ENCODE data around the gene CASK. TPM values are rescaled to one million over a fixed set of nuclear protein-coding genes. Genes with fewer than 3 reads are reported as not detected.
"Not testable (repeated sequence)": the region's sequence is repeated elsewhere in the genome, so short reads cannot be mapped to it uniquely, and the experiment has no call there.

Gene CASK
- total RNA-seq, 1 donor from 2014 or later = 43.0 TPM

GRCh38 chrX:41616935-41617334 lies 306.4 kb downstream of the CASK start:
- no peaks in the 10 kb centered on the region for H3K36me3 Mint-ChIP-seq (ENCODE audit: unreplicated experiment)
- H3K27me3 Mint-ChIP-seq (ENCODE audit: unreplicated experiment) = no peaks in the 10 kb centered on the region
- no peak overlapping the region for H3K27ac Mint-ChIP-seq (ENCODE audit: unreplicated experiment)
- no peaks in the 10 kb centered on the region for H3K9me3 Mint-ChIP-seq (ENCODE audit: unreplicated experiment)
- DNase-seq (ENCODE audit: extremely low spot score, unreplicated experiment) = no peak
- H3K4me3 Mint-ChIP-seq (ENCODE audit: unreplicated experiment) = no peak overlapping the region
- no peak for TF ChIP-seq CTCF (IDR thresholded peaks at IDR 0.05)
- H3K4me1 Mint-ChIP-seq (ENCODE audit: unreplicated experiment) = peaks cover 15% of the 10 kb centered on the region

GRCh38 chrX:41616255-41616654 lies 307.1 kb downstream of the CASK start:
- H3K4me1 Mint-ChIP-seq (ENCODE audit: unreplicated experiment) = peaks cover 14% of the 10 kb centered on the region
- DNase-seq (ENCODE audit: extremely low spot score, unreplicated experiment) = no peak
- no peak for TF ChIP-seq CTCF (IDR thresholded peaks at IDR 0.05)
- no peak overlapping the region for H3K4me3 Mint-ChIP-seq (ENCODE audit: unreplicated experiment)
- H3K27ac Mint-ChIP-seq (ENCODE audit: unreplicated experiment) = no peak overlapping the region
- H3K9me3 Mint-ChIP-seq (ENCODE audit: unreplicated experiment) = no peaks in the 10 kb centered on the region
- H3K27me3 Mint-ChIP-seq (ENCODE audit: unreplicated experiment) = no peaks in the 10 kb centered on the region
- H3K36me3 Mint-ChIP-seq (ENCODE audit: unreplicated experiment) = no peaks in the 10 kb centered on the region

DNA sequence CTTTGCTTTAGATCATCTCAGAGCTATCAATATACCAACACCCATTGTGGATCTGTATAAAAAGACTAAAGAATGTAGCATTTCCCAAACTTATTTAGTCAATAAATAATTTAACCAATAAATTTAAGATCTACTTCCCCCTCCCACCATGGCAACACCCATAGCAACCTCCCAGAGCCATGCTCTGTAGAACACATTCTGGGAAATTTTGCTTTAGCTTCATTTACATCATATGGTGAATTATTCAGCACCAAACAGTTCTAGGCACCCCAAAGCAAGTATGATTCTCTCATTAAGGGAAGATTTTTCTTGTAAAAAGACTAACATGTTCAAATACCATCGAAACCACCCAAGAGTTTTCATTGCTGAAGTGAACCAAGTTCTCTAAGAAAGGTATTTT lies 315.1 kb downstream of the CASK start:
- no peaks in the 10 kb centered on the region for H3K27me3 Mint-ChIP-seq (ENCODE audit: unreplicated experiment)

GRCh38 chrX:41607264-41607832 lies 316.0 kb downstream of the CASK start:
- H3K4me3 Mint-ChIP-seq (ENCODE audit: unreplicated experiment) = no peak overlapping the region
- no peaks in the 10 kb centered on the region for H3K36me3 Mint-ChIP-seq (ENCODE audit: unreplicated experiment)
- DNase-seq (ENCODE audit: extremely low spot score, unreplicated experiment) = no peak
- H3K4me1 Mint-ChIP-seq (ENCODE audit: unreplicated experiment) = peaks cover 18% of the 10 kb centered on the region
- no peak for TF ChIP-seq CTCF (IDR thresholded peaks at IDR 0.05)
- no peaks in the 10 kb centered on the region for H3K27me3 Mint-ChIP-seq (ENCODE audit: unreplicated experiment)
- H3K9me3 Mint-ChIP-seq (ENCODE audit: unreplicated experiment) = no peaks in the 10 kb centered on the region
- H3K27ac Mint-ChIP-seq (ENCODE audit: unreplicated experiment) = no peak overlapping the region

More for the DNA sequence above, 315.1 kb downstream of the CASK start:
- DNase-seq (ENCODE audit: extremely low spot score, unreplicated experiment) = no peak
- no peaks in the 10 kb centered on the region for H3K36me3 Mint-ChIP-seq (ENCODE audit: unreplicated experiment)
- H3K4me1 Mint-ChIP-seq (ENCODE audit: unreplicated experiment) = peaks cover 11% of the 10 kb centered on the region
- H3K27ac Mint-ChIP-seq (ENCODE audit: unreplicated experiment) = no peak overlapping the region
- no peaks in the 10 kb centered on the region for H3K9me3 Mint-ChIP-seq (ENCODE audit: unreplicated experiment)
- TF ChIP-seq CTCF (IDR thresholded peaks at IDR 0.05) = no peak
- H3K4me3 Mint-ChIP-seq (ENCODE audit: unreplicated experiment) = no peak overlapping the region

GRCh38 chrX:41606057-41606456 lies 317.3 kb downstream of the CASK start:
- H3K9me3 Mint-ChIP-seq (ENCODE audit: unreplicated experiment); H3K27ac Mint-ChIP-seq (ENCODE audit: unreplicated experiment): not testable (repeated sequence)

More at GRCh38 chrX:41606057-41606456, 317.3 kb downstream of the CASK start:
- not testable (repeated sequence) for H3K36me3 Mint-ChIP-seq (ENCODE audit: unreplicated experiment); DNase-seq (ENCODE audit: extremely low spot score, unreplicated experiment); H3K27me3 Mint-ChIP-seq (ENCODE audit: unreplicated experiment); H3K4me3 Mint-ChIP-seq (ENCODE audit: unreplicated experiment)
- peaks cover 18% of the 10 kb centered on the region for H3K4me1 Mint-ChIP-seq (ENCODE audit: unreplicated experiment)
